Peyer's patch (tissue), 4 donors: ENCODE measurements around the gene E2F4. TPM values are rescaled to one million over a fixed set of nuclear protein-coding genes. Genes with fewer than 3 reads are reported as not detected.

Experiments
- DNase-seq, 3 donors: peaks; one replicate each; pipeline ENCODE4 v3.0.0-alpha.2; 2017 to 2019
- H3K27ac ChIP-seq, 4 donors: fragments of 200-600 bp; sonication (generic); one replicate each; pipeline ENCODE4 v1.5.1; 2016 to 2019
- H3K27me3 ChIP-seq, 2 donors: fragments of 200-600 bp; sonication (generic); one replicate each; pipeline ENCODE4 v1.5.1; 2019
- H3K36me3 ChIP-seq, 3 donors: fragments of 200-600 bp; sonication (generic); one replicate each; pipeline ENCODE4 v1.5.1; 2016 to 2019
- H3K4me1 ChIP-seq, 4 donors: fragments of 200-600 bp; sonication (generic); one replicate each; pipeline ENCODE4 v1.5.1; 2016 to 2019
- H3K4me3 ChIP-seq, 4 donors: fragments of 200-600 bp; sonication (generic); 1 replicate in 3 of 4; 2 replicates in 1 of 4; pipeline ENCODE4 v1.5.1; 2016 to 2019; ENCODE audit warnings: mild to moderate bottlenecking in 1 of 4
- H3K9me3 ChIP-seq, 4 donors: fragments of 200-600 bp; sonication (generic); one replicate each; pipeline ENCODE4 v1.5.1; 2016 to 2019; ENCODE audit warnings: mild to moderate bottlenecking in 1 of 4
- POLR2A ChIP-seq, 2 donors: fragments of 450-650 bp; IDR thresholded peaks; one replicate each; pipeline ENCODE4 v1.5.1; 2017; ENCODE audit warnings: antibody characterized with exemption in 2 of 2, mild to moderate bottlenecking in 2 of 2, moderate library complexity in 2 of 2
- total RNA-seq, 4 donors: library from RNA; depleted of rRNA; stranded (reverse); fragments of >200 nt; gene quantifications; one replicate each; pipeline ENCODE4 v1.1.0, GENCODE V29; 2016
- TF ChIP-seq, protein P1 (sequence below), 6 experiments: fragments of 450-650 bp in 4 of 6; fragments of 200-600 bp in 2 of 6; sonication (generic) in 1 of 6; IDR thresholded peaks; one replicate each; pipeline ENCODE4 v1.5.1; 2017 to 2019; ENCODE audit warnings: antibody characterized with exemption in 6 of 6, mild to moderate bottlenecking in 3 of 6, moderate library complexity in 1 of 6

The E2F4 gene
- total RNA-seq, 4 donors from 2014 or later, result 122 to 182 (median 144) TPM

DNA sequence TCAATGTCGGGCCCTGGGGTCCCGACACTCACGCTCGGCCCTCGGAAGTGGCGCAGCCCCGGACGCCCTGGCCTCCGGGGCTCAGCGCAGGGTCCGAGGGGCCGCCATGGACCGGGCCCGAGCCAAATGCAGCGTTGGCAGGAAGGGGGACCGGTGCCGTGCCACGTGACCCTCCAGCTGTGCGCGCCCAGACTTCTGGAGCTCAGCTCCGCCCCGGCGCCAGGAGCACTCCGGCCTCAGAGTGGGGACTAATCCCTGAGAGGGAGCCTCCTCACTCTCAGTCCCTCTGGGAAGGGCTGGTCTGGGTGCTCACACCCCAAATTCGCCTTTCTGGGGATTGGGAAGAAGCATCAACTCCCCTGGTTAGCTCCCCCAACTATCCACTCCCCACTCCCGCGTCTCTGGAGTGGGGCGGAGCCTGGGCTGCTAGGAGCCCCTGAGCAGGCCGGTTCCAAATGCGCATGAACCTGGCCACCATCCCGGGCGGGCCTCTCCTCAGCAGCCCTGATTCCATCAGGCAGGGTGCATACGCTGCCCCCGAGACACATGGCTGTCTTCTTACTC lies 41.0 kb upstream of the E2F4 start, which contains the start of gene B3GNT9:
TSS of gene B3GNT9 (minus strand) at position 166 of the 564 bp plus-strand sequence. CDS start 513 bp downstream, outside the sequence.
- Histone ChIP-seq H3K27ac (peak within 1 kb of the TSS; percentile 56 to 87 (median 72)), H3K4me1 (peaks cover 4 to 33% (median 12%) of the 10 kb centered on the region in 4 donors), H3K27me3 (no peaks in the 10 kb centered on the region), H3K36me3 (peaks cover 0 to 19% (median 0%) of the 10 kb centered on the region in 3 donors), H3K4me3 (peak within 1 kb of the TSS; percentile 51 to 70 (median 60)), H3K9me3 (no peaks in the 10 kb centered on the region)
- peak; percentile 51 to 74 (median 73) for DNase-seq
- TF ChIP-seq, protein P1, sequence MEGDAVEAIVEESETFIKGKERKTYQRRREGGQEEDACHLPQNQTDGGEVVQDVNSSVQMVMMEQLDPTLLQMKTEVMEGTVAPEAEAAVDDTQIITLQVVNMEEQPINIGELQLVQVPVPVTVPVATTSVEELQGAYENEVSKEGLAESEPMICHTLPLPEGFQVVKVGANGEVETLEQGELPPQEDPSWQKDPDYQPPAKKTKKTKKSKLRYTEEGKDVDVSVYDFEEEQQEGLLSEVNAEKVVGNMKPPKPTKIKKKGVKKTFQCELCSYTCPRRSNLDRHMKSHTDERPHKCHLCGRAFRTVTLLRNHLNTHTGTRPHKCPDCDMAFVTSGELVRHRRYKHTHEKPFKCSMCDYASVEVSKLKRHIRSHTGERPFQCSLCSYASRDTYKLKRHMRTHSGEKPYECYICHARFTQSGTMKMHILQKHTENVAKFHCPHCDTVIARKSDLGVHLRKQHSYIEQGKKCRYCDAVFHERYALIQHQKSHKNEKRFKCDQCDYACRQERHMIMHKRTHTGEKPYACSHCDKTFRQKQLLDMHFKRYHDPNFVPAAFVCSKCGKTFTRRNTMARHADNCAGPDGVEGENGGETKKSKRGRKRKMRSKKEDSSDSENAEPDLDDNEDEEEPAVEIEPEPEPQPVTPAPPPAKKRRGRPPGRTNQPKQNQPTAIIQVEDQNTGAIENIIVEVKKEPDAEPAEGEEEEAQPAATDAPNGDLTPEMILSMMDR (IDR thresholded peaks at IDR 0.05), result no peak
- no peak for TF ChIP-seq POLR2A (IDR thresholded peaks at IDR 0.05)

DNA sequence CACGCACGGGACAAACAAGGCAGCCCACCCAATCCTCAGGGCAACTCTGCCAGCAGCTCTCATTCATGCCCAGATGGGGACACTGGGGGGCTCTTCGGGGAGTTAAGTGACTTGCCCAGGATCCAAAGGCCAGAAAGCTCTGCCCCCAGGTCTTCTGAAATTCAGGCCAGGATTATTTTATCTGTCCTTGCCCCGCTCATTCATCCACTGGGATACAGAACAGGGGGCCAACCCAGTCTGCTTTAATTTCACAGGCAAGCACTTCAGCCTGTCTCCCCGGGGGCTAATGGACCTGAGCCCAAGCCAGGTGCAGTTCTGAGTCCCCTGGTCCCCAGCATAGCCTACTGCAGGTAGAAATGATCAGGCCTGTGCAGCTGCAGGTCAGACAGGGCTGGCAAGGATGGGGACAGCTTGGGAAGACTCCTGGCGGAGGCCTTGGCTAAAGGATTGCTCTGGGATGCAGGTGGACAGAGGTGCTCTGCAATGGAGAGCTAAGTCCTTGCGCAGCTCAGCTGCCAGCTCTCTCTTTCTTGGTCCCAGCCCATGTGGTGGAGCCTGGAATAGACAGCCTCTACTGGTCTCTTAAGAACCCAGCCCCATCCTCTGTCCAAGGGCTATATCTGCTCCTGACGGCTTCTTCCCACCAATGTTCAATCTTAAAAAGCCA lies 40.4 kb upstream of the E2F4 start:
- peak overlapping the region in 3 of 4 donors; percentile 71 to 87 (median 73) for H3K27ac ChIP-seq
- no peak for DNase-seq
- TF ChIP-seq, protein P1 (IDR thresholded peaks at IDR 0.05), result no peak
- no peak for TF ChIP-seq POLR2A (IDR thresholded peaks at IDR 0.05)
- H3K27me3 ChIP-seq, result no peaks in the 10 kb centered on the region
- H3K4me1 ChIP-seq, result peaks cover 4 to 39% (median 12%) of the 10 kb centered on the region in 4 donors
- H3K9me3 ChIP-seq, result no peaks in the 10 kb centered on the region
- peaks cover 0 to 13% (median 0%) of the 10 kb centered on the region in 3 donors for H3K36me3 ChIP-seq
- H3K4me3 ChIP-seq, result peak overlapping the region in 1 of 4 donors; percentile 57

DNA sequence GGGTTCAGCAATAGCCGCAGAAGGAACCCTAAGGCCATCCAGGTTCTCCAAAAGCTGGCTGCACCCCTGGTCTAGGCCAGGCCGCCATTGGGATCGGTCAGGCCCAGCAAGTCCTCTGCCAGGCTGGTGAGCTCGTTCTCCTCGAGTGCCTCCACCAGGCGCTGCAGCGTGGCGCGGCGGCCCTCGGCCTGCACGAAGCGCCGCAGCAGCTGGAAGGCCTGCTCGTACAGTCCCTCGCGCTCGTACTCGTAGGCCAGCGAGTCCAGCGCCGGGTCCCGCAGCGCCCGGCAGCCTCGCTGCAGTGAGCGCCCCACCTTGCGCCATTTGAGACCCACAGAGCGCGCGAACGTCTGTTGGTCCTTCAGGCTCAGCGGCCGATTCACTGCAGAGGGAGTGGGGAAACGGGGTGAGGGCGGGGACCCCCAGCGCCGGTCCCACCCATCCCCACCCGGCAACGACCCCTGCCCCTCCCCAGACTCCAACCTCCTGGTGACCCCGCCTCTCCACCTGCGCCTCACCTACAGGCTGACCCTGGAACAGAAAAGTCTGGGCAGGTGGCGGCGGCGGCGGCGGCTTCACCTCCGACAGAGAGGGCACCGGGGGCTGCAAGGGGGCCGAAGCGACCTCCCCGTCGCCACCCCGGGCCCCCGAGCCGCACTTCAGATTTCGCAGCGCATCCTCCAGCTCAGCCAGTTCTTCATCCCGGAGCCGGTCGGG lies 37.2 kb upstream of the E2F4 start:
- TF ChIP-seq, protein P1 (IDR thresholded peaks at IDR 0.05), result no peak
- TF ChIP-seq POLR2A (IDR thresholded peaks at IDR 0.05), result no peak
- H3K27me3 ChIP-seq, result no peaks in the 10 kb centered on the region
- H3K27ac ChIP-seq, result no peak overlapping the region
- no peak for DNase-seq
- no peaks in the 10 kb centered on the region for H3K36me3 ChIP-seq
- no peaks in the 10 kb centered on the region for H3K9me3 ChIP-seq
- peaks cover 7 to 51% (median 16%) of the 10 kb centered on the region in 4 donors for H3K4me1 ChIP-seq
- peak overlapping the region in 3 of 4 donors; percentile 15 to 46 (median 29) for H3K4me3 ChIP-seq

DNA sequence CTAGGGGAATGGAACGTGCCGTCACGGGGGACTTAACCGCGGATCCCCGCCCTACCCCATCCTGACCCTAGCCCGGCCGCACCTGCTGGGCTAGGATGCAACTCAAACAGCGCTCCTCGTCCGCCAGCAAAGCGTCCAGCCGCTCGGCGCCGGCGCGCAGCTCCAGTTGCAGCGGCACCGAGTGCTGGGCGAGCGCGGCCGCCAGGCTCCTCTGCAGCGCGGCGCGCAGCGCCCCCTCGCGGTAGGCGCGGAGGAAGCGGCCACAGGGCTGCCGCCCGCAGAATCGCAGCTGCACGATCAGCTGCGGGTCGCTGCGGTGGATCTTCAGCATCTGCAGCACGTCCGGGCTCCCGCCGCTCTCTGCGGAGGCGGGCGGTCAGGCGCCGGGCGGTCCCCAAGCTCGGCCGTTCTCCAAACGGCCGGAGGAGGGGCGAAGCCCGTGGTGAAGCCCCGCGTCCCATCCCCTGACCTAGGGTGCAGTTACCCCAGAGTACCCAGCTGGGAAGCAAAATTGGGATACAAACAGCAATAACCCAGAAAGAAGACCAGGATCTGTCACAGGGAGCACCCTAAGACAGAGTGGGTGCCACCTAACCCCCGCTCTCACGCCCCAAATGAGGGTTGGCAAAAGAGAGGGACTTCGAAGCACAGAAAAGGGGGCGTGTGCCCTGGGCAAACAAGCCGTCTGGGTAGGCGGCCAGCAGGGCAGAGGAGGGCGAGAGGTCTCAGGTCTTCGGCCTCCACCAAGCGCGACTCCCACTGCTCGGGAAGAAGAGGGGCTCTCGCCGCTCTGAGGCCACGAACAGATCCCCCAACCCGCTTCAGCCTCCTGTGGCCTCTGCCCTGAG lies 36.4 kb upstream of the E2F4 start:
- TF ChIP-seq POLR2A (IDR thresholded peaks at IDR 0.05), result no peak
- TF ChIP-seq, protein P1 (IDR thresholded peaks at IDR 0.05), result peak; percentile 96 to 99 (median 98)
- Histone ChIP-seq H3K36me3 (no peaks in the 10 kb centered on the region), H3K9me3 (no peaks in the 10 kb centered on the region), H3K4me1 (peaks cover 7 to 43% (median 16%) of the 10 kb centered on the region in 4 donors), H3K27me3 (no peaks in the 10 kb centered on the region), H3K4me3 (peak overlapping the region in 3 of 4 donors; percentile 15 to 46 (median 29)), H3K27ac (no peak overlapping the region)
- DNase-seq, result peak; percentile 55 to 88 (median 85)
